ENCODE results near the gene GMDS. TPM values are rescaled to one million over a fixed set of nuclear protein-coding genes. Genes with fewer than 3 reads are reported as not detected.

Gene GMDS
- total RNA-seq, 8 experiments from 2014 or later, result 4.5 to 61.7 (median 6.9) TPM

- no peaks in the 10 kb centered on the region for H3K4me1 ChIP-seq (replicated peaks in 1 of 2)
- no peak overlapping the region for H3K4me3 ChIP-seq
- in situ Hi-C loops (cut with MboI; ENCODE audit: low pct_unique_long_range_greater_than_20kb in 2 of 9, low sequenced_read_pairs in 9 of 9, unreplicated experiment in 9 of 9), result no loop called here
- WGBS, 10 experiments, result 39 to 92% (median 77%) methylated on average over 1 to 4 of the region's 4 CpGs; no CpG with 5 or more reads in 3 of the 10 experiments
- no peak for ATAC-seq (replicated peaks in 6 of 8)
- H3K27ac ChIP-seq, result no peak overlapping the region
Observed at GRCh38 chr6:1814279-1814678, 431.1 kb downstream of the GMDS start.

GRCh38 chr6:1812487-1812886 lies 432.9 kb downstream of the GMDS start:
- 42 to 83% (median 69%) methylated on average over 1 to 2 of the region's 2 CpGs; no CpG with 5 or more reads in 3 of the 10 experiments for WGBS, 10 experiments
- H3K4me1 ChIP-seq (replicated peaks in 1 of 2), result no peaks in the 10 kb centered on the region
- in situ Hi-C loops (cut with MboI; ENCODE audit: low pct_unique_long_range_greater_than_20kb in 2 of 9, low sequenced_read_pairs in 9 of 9, unreplicated experiment in 9 of 9), result no loop called here
- ATAC-seq (replicated peaks in 6 of 8), result no peak
- no peak overlapping the region for H3K27ac ChIP-seq
- no peak overlapping the region for H3K4me3 ChIP-seq

DNA sequence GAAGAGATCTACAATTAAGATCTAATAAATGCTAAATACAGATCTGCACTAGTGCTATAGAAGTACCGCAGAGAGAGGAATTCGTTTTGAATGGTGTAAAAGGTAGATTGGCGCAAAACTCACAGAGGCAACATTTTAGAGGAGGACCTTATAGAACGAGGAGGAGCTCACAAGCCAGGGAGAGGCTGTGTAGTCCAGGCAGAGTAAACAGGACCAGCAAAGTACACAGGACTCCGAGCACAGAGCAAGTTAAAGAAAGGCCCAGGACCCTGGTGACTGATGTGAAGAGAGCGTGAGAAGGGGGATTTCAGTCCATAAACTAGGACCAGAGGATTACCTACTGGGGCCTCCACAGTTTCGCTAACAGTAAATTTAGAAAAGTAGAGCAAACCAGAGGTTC lies 433.4 kb downstream of the GMDS start:
- no peaks in the 10 kb centered on the region for H3K4me1 ChIP-seq (replicated peaks in 1 of 2)
- in situ Hi-C loops (cut with MboI; ENCODE audit: low pct_unique_long_range_greater_than_20kb in 2 of 9, low sequenced_read_pairs in 9 of 9, unreplicated experiment in 9 of 9), result no loop called here

GRCh38 chr6:1810880-1811279 lies 434.5 kb downstream of the GMDS start:
- in situ Hi-C loops (cut with MboI; ENCODE audit: low pct_unique_long_range_greater_than_20kb in 2 of 9, low sequenced_read_pairs in 9 of 9, unreplicated experiment in 9 of 9), result no loop called here
- no peak overlapping the region for H3K4me3 ChIP-seq
- ATAC-seq (replicated peaks in 6 of 8), result no peak
- H3K4me1 ChIP-seq (replicated peaks in 1 of 2), result no peaks in the 10 kb centered on the region
- 73 to 100% (median 94%) methylated on average over 1 to 2 of the region's 2 CpGs; no CpG with 5 or more reads in 1 of the 10 experiments for WGBS, 10 experiments
- H3K27ac ChIP-seq, result no peak overlapping the region

More for the DNA sequence above, 433.4 kb downstream of the GMDS start:
- no peak overlapping the region for H3K4me3 ChIP-seq
- no peak for ATAC-seq (replicated peaks in 6 of 8)
- no peak overlapping the region for H3K27ac ChIP-seq
- 74 to 100% (median 90%) methylated on average over 2 to 7 of the region's 7 CpGs for WGBS, 10 experiments

- Histone ChIP-seq H3K4me1 (replicated peaks in 1 of 2) (no peaks in the 10 kb centered on the region), H3K27ac (no peak overlapping the region), H3K4me3 (no peak overlapping the region)
- peak in 4 of 8 experiments; percentile 6 to 30 (median 24) for ATAC-seq (replicated peaks in 6 of 8)
- 71 to 100% (median 91%) methylated on average over 2 to 11 of the region's 11 CpGs for WGBS, 10 experiments
- in situ Hi-C loops (cut with MboI; ENCODE audit: low pct_unique_long_range_greater_than_20kb in 2 of 9, low sequenced_read_pairs in 9 of 9, unreplicated experiment in 9 of 9), result no loop called here
Observed at GRCh38 chr6:1809291-1809988, 436.0 kb downstream of the GMDS start.

GRCh38 chr6:1806935-1807334 lies 438.5 kb downstream of the GMDS start:
- no peak for ATAC-seq (replicated peaks in 6 of 8)
- 45 to 100% (median 93%) methylated on average over 2 to 5 of the region's 6 CpGs for WGBS, 10 experiments
- no peak overlapping the region for H3K27ac ChIP-seq
- H3K4me1 ChIP-seq (replicated peaks in 1 of 2), result peaks cover 0 to 9% of the 10 kb centered on the region in 2 donors
- in situ Hi-C loops (cut with MboI; ENCODE audit: low pct_unique_long_range_greater_than_20kb in 2 of 9, low sequenced_read_pairs in 9 of 9, unreplicated experiment in 9 of 9), result no loop called here
- no peak overlapping the region for H3K4me3 ChIP-seq

DNA sequence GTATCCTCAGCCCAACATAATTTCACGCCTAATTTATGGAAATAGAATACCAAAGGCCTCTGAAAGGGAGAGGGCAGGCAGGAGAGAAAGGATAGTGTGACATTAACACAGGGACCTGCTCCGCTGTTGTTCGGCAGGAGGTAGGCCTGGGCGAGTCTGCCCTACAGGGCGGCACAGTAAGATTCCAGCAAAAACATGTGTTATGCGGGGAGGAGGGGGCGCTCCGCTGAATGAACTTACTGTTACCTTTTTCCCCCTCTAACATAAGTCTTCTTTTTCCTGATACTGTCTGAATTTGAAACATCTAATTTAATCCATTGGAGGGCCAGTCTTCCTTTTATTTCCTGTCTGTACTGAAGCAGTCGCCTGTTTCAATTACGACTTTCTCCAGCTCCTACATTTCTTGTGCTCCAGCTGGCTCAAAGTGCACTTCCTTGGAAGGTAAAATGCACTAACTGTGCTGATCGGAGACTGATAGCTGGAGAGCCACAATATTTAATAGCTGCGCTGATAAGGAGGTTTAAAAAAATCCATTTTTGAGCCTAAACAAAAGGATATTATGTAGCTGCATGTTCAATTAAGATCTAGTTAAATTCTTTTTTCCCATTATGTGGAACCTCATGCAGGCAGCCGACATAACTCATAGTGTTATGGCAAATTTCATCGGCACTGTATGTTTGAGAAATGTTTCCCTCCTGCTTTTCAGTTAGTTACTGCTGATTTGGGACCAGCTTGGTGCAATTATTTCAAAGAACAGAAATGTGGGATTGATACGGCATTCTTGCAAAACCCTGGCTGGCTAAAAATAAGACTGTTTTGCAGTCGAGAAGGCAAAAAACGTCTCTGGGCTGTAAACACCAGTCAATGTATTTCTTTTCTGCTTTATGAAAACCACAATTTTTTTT lies 442.7 kb downstream of the GMDS start:
- Histone ChIP-seq H3K4me3 (no peak overlapping the region), H3K27ac (no peak overlapping the region), H3K4me1 (replicated peaks in 1 of 2) (peaks cover 6 to 15% of the 10 kb centered on the region in 2 donors)
- in situ Hi-C loops (cut with MboI; ENCODE audit: low pct_unique_long_range_greater_than_20kb in 2 of 9, low sequenced_read_pairs in 9 of 9, unreplicated experiment in 9 of 9), result no loop called here
- WGBS, 10 experiments, result 57 to 94% (median 78%) methylated on average over 3 to 15 of the region's 17 CpGs
- peak in 1 of 8 experiments; percentile 74 for ATAC-seq (replicated peaks in 6 of 8)

GRCh38 chr6:1801401-1801800 lies 444.0 kb downstream of the GMDS start:
- Histone ChIP-seq H3K27ac (no peak overlapping the region), H3K4me3 (no peak overlapping the region), H3K4me1 (replicated peaks in 1 of 2) (peaks cover 6 to 15% of the 10 kb centered on the region in 2 donors)
- 29 to 80% (median 73%) methylated on average over 2 to 6 of the region's 7 CpGs; no CpG with 5 or more reads in 1 of the 10 experiments for WGBS, 10 experiments
- in situ Hi-C loops (cut with MboI; ENCODE audit: low pct_unique_long_range_greater_than_20kb in 2 of 9, low sequenced_read_pairs in 9 of 9, unreplicated experiment in 9 of 9), result no loop called here
- ATAC-seq (replicated peaks in 6 of 8), result peak in 2 of 8 experiments; percentile 62 to 72

- in situ Hi-C loops (cut with MboI; ENCODE audit: low pct_unique_long_range_greater_than_20kb in 2 of 9, low sequenced_read_pairs in 9 of 9, unreplicated experiment in 9 of 9), result no loop called here
- peaks cover 6 to 15% of the 10 kb centered on the region in 2 donors for H3K4me1 ChIP-seq (replicated peaks in 1 of 2)
- no peak for ATAC-seq (replicated peaks in 6 of 8)
- no peak overlapping the region for H3K27ac ChIP-seq
- 80 to 100% (median 91%) methylated on average over 1 to 4 of the region's 4 CpGs; no CpG with 5 or more reads in 1 of the 10 experiments for WGBS, 10 experiments
- H3K4me3 ChIP-seq, result no peak overlapping the region
Observed at GRCh38 chr6:1800845-1801244, 444.6 kb downstream of the GMDS start.

GRCh38 chr6:1798965-1799325 lies 446.5 kb downstream of the GMDS start:
- ATAC-seq (replicated peaks in 6 of 8), result no peak
- in situ Hi-C loops (cut with MboI; ENCODE audit: low pct_unique_long_range_greater_than_20kb in 2 of 9, low sequenced_read_pairs in 9 of 9, unreplicated experiment in 9 of 9), result no loop called here
- Histone ChIP-seq H3K27ac (no peak overlapping the region), H3K4me3 (no peak overlapping the region), H3K4me1 (replicated peaks in 1 of 2) (peaks cover 6 to 15% of the 10 kb centered on the region in 2 donors)
- 75 to 100% (median 93%) methylated on average over 1 to 6 of the region's 8 CpGs; no CpG with 5 or more reads in 5 of the 10 experiments for WGBS, 10 experiments

DNA sequence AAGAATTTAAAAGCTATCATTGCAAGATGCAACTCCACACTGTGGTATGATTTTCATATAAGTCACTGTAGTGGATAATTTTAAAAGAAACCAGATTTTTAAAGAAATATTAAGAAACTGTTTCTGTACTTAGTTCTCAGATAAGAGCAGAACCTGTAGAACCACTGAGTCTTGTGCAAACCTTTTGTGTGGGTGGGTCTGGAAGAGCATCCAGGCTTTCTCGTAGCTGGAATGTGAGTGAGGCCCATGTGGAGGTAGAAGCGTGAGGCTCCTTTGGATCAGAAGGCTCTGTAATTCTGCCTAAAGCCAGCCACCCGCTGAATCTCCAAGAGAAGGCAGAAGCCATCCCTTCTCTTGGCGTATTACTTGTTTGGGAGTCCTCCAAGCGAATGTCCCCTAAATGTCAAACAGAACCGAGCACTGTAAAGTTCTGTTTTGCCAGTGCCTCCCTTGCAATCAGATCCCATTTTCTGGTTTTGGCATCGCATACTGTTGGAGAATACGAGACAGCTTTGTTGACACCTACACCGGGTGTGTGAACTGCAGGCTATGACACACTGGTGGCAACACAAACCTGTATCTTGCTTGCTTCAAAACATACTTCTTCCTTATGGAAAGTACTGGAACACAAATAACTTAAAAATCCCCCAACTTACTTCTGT lies 447.0 kb downstream of the GMDS start:
- in situ Hi-C loops (cut with MboI; ENCODE audit: low pct_unique_long_range_greater_than_20kb in 2 of 9, low sequenced_read_pairs in 9 of 9, unreplicated experiment in 9 of 9), result no loop called here
- no peak overlapping the region for H3K4me3 ChIP-seq
- peaks cover 6 to 15% of the 10 kb centered on the region in 2 donors for H3K4me1 ChIP-seq (replicated peaks in 1 of 2)
- H3K27ac ChIP-seq, result no peak overlapping the region
- WGBS, 10 experiments, result 90 to 100% (median 95%) methylated on average over 1 to 9 of the region's 9 CpGs; no CpG with 5 or more reads in 2 of the 10 experiments
- no peak for ATAC-seq (replicated peaks in 6 of 8)

DNA sequence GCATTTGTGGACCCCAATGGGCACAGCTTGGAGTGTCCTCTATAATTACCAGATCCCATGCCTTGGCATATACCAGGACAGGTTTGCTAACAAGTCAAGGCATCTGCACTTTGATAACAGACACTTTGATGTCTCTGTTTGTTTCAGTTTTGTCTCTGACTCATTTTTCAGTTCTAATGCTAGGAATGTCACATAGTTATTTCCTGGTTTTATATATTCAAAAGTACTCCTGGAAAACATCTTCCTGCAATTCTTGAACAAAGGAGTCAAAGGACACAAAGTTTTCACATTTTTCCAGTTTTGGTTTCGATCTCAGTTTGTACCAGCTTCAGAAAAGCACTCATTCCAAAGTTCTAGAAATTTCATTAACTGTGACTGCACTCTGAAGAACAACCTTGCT lies 447.6 kb downstream of the GMDS start:
- peak in 1 of 8 experiments; percentile 44 for ATAC-seq (replicated peaks in 6 of 8)
- 89 to 100% (median 100%) methylated on average over 1 of the region's 1 CpG; no CpG with 5 or more reads in 1 of the 10 experiments for WGBS, 10 experiments
- Histone ChIP-seq H3K27ac (no peak overlapping the region), H3K4me3 (no peak overlapping the region), H3K4me1 (replicated peaks in 1 of 2) (peaks cover 6 to 12% of the 10 kb centered on the region in 2 donors)
- in situ Hi-C loops (cut with MboI; ENCODE audit: low pct_unique_long_range_greater_than_20kb in 2 of 9, low sequenced_read_pairs in 9 of 9, unreplicated experiment in 9 of 9), result no loop called here

Measured in motor neuron (in vitro differentiated cells).